Astrocyte of the cerebellum (primary cell): ENCODE measurements around the gene RAMACL.

Source experiments
- DNase-seq: peaks from one replicate; pipeline ENCODE4 v3.0.0-alpha.2; 2011; ENCODE audit warnings: low read depth
- H3K4me3 ChIP-seq: 2 replicates; pipeline ENCODE4 v1.5.1; 2011; ENCODE audit warnings: mild to moderate bottlenecking, low read depth, low read length, moderate library complexity
- in situ Hi-C: cut with HindIII; loops from 2 replicates; pipeline ENCODE4 v1.10.0; 2017; ENCODE audit warnings: low sequenced_read_pairs
- TF ChIP-seq, protein P1 (sequence below): IDR thresholded peaks from 2 replicates; pipeline ENCODE4 v1.5.1; 2012; ENCODE audit warnings: low read length, low read depth, moderate library complexity, mild to moderate bottlenecking; ENCODE audit errors: missing control alignments

Gene RAMACL

DNA sequence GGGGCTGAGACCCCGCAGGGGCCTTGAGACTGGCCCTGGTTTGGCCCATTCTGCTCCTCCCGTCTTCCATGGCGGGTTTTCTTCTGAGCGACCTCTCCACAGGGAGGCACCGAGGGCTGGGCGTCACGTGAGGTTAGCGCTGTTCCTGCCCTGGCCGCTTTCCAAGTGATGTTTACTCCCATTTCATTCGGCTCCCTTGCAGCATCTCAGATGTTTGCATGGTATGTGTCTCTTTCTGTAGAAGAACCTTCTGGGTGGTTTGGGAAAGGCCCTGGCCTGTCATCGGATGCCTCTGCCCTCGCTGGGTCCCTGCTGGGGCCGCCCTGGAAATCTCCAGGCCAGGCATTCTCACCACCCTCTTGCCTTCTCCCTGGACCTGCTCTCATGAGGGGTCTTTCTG is 17.3 kb downstream of the RAMACL start:
- no peak for DNase-seq
- no peak overlapping the region for H3K4me3 ChIP-seq
- in situ Hi-C loops: no loop called here
- TF ChIP-seq, protein P1, sequence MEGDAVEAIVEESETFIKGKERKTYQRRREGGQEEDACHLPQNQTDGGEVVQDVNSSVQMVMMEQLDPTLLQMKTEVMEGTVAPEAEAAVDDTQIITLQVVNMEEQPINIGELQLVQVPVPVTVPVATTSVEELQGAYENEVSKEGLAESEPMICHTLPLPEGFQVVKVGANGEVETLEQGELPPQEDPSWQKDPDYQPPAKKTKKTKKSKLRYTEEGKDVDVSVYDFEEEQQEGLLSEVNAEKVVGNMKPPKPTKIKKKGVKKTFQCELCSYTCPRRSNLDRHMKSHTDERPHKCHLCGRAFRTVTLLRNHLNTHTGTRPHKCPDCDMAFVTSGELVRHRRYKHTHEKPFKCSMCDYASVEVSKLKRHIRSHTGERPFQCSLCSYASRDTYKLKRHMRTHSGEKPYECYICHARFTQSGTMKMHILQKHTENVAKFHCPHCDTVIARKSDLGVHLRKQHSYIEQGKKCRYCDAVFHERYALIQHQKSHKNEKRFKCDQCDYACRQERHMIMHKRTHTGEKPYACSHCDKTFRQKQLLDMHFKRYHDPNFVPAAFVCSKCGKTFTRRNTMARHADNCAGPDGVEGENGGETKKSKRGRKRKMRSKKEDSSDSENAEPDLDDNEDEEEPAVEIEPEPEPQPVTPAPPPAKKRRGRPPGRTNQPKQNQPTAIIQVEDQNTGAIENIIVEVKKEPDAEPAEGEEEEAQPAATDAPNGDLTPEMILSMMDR: no peak

DNA sequence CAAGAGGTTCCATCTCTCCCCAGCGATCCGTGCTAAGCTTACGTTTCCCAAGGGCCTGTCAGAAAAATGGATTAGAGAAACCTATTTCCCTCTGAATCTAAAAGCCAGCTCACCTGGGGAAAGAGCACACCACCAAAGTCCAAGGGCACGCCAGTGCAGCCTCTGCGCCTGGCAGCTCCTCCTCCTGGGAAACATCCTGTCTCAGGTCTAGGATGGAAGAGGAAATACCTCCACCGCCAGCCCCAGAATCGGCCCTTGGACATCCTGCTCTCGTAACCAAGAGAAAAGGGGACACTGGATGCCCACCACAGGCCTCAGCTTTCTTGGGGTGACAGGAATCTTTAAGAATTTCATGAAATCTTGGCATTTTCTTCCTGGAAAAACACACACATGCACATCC is 18.7 kb downstream of the RAMACL start:
- DNase-seq: no peak
- in situ Hi-C loops: no loop called here
- TF ChIP-seq, protein P1: no peak
- no peak overlapping the region for H3K4me3 ChIP-seq

DNA sequence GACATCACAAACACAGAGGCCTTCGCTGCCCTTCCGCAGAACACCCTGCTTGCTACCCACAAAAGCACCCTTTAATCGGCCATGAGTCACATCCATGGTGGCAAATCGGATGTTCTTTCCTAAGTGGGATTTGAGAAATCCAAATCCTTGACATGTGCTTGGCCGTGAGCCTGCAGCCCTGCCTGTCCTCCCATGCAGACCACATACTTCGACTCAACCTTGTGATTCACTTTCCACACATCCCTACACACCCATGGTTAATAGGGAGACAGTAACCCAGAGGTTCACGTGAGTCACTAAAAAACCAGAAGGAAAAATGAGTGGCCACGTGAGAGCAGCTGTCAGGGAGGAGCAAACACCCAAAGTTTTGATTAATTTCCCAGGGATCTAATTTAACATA is 19.4 kb downstream of the RAMACL start:
- TF ChIP-seq, protein P1: no peak
- DNase-seq: peak; percentile 81
- no peak overlapping the region for H3K4me3 ChIP-seq
- in situ Hi-C loops: no loop called here

DNA sequence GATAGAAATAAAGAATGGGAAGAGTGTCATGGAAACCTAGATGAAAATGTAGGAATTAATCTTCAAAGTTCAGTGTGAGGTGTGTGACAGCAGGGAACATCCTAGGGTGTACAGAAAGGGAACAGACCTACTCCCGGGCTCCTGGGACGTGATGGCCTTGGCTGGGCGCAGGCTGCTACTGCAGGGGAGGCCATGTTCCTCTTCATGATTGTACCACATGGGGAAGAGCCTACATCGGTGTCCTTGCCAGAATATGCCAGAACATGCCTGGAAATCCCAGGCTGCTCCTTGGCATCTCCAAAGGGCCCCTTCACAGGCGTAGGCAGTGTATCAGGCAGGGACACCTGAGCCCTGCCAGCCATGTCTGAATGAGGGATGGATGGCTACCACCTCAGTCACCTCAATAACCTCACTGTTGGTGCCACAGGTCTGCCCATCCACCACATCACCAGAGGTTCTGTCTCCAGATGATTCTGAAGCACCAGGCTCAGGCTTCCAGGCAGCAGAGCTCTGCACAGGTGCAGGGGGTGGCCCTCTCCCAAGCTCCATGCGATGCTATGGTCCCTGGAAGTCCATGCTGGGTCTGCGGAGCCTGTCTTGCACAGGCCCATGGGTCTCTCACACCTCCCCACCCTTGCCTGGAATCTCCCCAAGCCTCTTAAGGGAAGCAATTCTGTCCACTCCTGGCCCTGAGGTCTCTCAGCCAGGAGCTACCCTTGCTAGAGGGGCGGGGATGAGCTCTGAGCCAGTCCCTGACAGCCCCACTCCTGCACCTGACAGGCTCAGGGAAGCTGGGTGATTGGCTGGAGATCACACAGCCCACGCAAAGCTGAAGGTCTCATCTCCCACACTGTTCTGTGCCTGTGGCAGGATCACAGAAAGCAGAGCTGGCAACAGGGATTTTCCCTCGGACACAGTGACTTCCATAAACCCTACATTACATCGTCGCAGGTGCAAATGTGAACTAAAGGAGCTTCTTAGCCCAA is 20.2 kb downstream of the RAMACL start:
- no peak overlapping the region for H3K4me3 ChIP-seq
- TF ChIP-seq, protein P1: no peak
- DNase-seq: no peak
- in situ Hi-C loops: no loop called here

DNA sequence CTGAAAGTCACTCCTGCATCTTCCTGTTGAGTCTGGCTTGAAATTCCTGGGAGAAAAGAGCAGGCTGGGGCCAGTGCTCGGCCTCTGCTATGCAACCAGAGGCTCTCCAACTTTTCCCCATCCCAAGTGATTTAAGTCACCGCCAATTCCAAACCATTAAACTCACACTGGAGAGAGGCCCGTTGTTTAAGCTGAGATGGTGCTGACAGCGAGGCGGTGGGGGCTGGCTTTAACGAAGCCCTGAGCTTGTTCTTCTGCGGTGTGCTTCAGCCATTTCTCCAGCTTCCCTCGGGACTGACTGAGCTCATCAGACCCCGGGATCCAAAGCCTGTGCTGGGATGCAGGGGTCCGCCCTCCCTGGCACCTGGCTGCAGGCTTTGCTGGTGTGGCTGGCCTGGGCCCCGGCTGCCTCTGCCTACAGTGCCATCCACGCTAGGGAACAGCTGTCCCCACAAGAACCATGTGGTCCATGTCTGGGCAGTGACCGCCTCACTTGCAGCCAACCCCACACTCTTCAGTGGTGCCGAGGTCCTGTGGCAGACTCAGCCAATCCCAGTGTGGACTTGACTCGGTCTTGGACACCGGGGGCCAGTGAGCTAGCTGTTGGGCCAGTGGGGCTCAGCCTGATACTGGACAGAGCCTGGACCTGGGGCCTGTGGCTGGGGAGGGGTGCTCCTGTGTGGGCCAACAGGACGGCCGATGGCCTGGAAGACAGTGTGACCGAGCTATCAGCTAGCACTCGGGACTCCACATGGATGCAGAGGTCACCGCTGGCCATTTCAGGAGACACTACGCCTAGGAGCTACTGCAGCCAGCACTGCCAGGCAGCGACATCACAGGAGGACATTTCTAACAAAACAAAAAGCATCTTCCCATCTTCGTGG is 21.2 kb downstream of the RAMACL start:
- H3K4me3 ChIP-seq: no peak overlapping the region
- TF ChIP-seq, protein P1: no peak
- in situ Hi-C loops: no loop called here
- DNase-seq: no peak

DNA sequence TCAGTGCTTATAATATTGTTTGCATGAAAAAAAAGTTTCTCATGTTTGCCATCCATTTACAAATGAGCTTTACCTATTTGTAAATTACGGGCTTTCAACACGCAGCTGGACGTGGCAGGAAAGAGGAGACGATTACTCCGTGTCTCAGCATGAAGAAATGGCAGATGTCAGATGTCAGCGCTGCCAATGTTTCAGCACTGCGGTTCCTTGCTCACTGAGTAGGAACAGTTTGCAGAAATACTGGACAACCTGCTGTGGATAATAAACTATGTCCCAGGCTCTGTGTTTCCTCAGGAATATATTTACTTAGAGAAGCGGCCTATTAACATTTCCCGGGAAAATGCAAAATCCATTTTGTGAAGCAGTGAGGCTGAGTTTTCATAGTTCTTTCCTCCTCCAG is 22.7 kb downstream of the RAMACL start:
- in situ Hi-C loops: no loop called here
- H3K4me3 ChIP-seq: no peak overlapping the region
- DNase-seq: no peak
- TF ChIP-seq, protein P1: no peak
